Upper lobe of left lung (tissue), 6 donors: ENCODE measurements around the gene SCAMP2. TPM values are rescaled to one million over a fixed set of nuclear protein-coding genes. Genes with fewer than 3 reads are reported as not detected.

ENCODE experiments used
- ATAC-seq, 2 donors: fragments of 200-7000 bp; cut with Tn5 transposase; one replicate each; pipeline ENCODE4 v1.9.1; 2022; ENCODE audit warnings: mild to moderate bottlenecking in 2 of 2, moderate library complexity in 2 of 2; ENCODE audit not compliant: low FRiP score in 2 of 2
- DNase-seq, 2 donors: peaks; one replicate each; pipeline ENCODE4 v3.0.0-alpha.2; 2019 to 2020
- H3K27ac ChIP-seq, 4 donors: fragments of 200-600 bp; sonication (generic); one replicate each; pipeline ENCODE4 v1.5.1; 2016 to 2019
- H3K27me3 ChIP-seq, 4 donors: fragments of 200-600 bp; sonication (generic); one replicate each; pipeline ENCODE4 v1.5.1; 2017 to 2019
- H3K36me3 ChIP-seq, 4 donors: fragments of 200-600 bp; sonication (generic); one replicate each; pipeline ENCODE4 v1.5.1; 2016 to 2019
- H3K4me1 ChIP-seq, 4 donors: fragments of 200-600 bp; sonication (generic); one replicate each; pipeline ENCODE4 v1.5.1; 2018 to 2019
- H3K4me3 ChIP-seq, 4 donors: fragments of 200-600 bp; sonication (generic); one replicate each; pipeline ENCODE4 v1.5.1; 2017 to 2019; ENCODE audit warnings: mild to moderate bottlenecking in 2 of 4, moderate library complexity in 1 of 4
- H3K9me3 ChIP-seq, 4 donors: fragments of 200-600 bp; sonication (generic); one replicate each; pipeline ENCODE4 v1.5.1; 2018 to 2019
- EP300 ChIP-seq, 4 donors: sonication (generic); formaldehyde crosslinking; IDR thresholded peaks; one replicate each; pipeline ENCODE4 v1.5.1; 2017; ENCODE audit warnings: antibody characterized with exemption in 4 of 4, control low read depth in 2 of 4
- POLR2A ChIP-seq, 4 donors: fragments of 450-650 bp; IDR thresholded peaks; one replicate each; pipeline ENCODE4 v1.5.1; 2016 to 2017; ENCODE audit warnings: antibody characterized with exemption in 4 of 4, mild to moderate bottlenecking in 2 of 4
- POLR2AphosphoS5 ChIP-seq, 2 donors: sonication (generic); formaldehyde crosslinking; IDR thresholded peaks; one replicate each; pipeline ENCODE4 v1.5.1; 2017; ENCODE audit warnings: antibody characterized with exemption in 2 of 2
- WGBS, 2 donors: methylation state at CpG; one replicate each; pipeline ENCODE4 v1.1.5; 2017 to 2018; 5-methylcytosine and 5-hydroxymethylcytosine counted together
- total RNA-seq, 6 donors: library from RNA; depleted of rRNA in 4 of 6; stranded (reverse); fragments of >200 nt in 4 of 6; gene quantifications; one replicate each; pipeline versions ENCODE4 v1.1.0 to v1.2.1, GENCODE V29; 2016 to 2021
- TF ChIP-seq, protein P1 (sequence below), 6 experiments: fragments of 450-650 bp in 4 of 6; fragments of 200-600 bp in 2 of 6; sonication (generic) in 2 of 6; IDR thresholded peaks; one replicate each; pipeline ENCODE4 v1.5.1; 2016 to 2019; ENCODE audit warnings: antibody characterized with exemption in 6 of 6
- donor health status: DM: no; HTN: no; CAD: no; lungs with moderate emphysema.
- donor health status: DM: no; HTN: yes; CAD: no; lungs with severe emphysema.

SCAMP2 gene
- total RNA-seq, 6 donors from 2014 or later: 82.8 to 155 (median 130) TPM

DNA sequence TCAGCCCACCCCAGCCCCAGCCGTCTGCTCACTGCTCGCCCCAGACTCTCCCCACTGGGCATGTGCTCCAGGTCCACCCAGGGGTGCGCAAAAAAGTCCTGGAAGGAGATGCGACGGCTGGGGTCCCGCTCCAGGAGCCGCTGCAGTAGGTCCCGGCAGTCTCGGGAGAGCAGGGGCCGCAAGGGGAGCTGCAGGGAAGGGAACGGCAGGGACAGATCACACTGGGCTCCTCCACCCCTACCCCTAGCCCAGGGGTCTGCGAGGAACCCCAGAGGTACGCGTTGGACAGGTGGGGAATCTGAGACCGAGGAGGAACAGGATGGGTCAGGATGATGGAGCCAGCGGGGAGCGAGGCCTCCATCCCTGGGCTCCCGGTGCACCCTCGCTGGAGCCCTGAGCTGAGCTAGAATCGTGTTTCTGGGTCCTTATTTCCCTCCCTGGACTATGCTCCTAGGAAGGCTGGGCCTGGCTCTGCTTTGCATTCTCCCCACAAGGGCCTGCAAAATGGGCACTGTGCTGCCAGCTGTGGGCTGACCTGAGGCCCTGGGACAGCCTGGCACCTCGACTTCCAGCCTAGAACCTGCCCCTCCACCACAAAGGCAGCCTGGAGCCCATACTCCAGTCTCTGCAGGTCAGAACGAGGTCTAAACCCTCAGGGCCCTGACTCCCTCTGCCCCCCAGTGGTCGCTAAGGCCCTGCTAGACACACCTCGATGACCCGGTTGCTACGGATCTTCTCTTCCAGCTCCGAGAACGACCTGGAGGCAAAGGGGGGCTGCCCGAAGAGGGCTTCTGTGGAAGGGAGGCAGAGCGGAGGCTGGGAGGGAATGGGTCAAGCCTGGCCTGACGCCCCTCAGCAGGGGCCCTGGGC is 33.4 kb downstream of the SCAMP2 start:
- ATAC-seq (no peak), DNase-seq (peak in 1 of 2 donors; percentile 76)
- H3K4me1 ChIP-seq: peaks cover 11 to 36% (median 20%) of the 10 kb centered on the region in 4 donors
- no peak overlapping the region for H3K27ac ChIP-seq
- WGBS, 2 donors: 90 to 100% methylated on average over 12 to 30 of the region's 31 CpGs
- H3K4me3 ChIP-seq: no peak overlapping the region
- no peaks in the 10 kb centered on the region for H3K27me3 ChIP-seq
- H3K36me3 ChIP-seq: peaks cover 0 to 54% (median 37%) of the 10 kb centered on the region in 4 donors
- no peaks in the 10 kb centered on the region for H3K9me3 ChIP-seq
- TF ChIP-seq, protein P1, sequence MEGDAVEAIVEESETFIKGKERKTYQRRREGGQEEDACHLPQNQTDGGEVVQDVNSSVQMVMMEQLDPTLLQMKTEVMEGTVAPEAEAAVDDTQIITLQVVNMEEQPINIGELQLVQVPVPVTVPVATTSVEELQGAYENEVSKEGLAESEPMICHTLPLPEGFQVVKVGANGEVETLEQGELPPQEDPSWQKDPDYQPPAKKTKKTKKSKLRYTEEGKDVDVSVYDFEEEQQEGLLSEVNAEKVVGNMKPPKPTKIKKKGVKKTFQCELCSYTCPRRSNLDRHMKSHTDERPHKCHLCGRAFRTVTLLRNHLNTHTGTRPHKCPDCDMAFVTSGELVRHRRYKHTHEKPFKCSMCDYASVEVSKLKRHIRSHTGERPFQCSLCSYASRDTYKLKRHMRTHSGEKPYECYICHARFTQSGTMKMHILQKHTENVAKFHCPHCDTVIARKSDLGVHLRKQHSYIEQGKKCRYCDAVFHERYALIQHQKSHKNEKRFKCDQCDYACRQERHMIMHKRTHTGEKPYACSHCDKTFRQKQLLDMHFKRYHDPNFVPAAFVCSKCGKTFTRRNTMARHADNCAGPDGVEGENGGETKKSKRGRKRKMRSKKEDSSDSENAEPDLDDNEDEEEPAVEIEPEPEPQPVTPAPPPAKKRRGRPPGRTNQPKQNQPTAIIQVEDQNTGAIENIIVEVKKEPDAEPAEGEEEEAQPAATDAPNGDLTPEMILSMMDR (IDR thresholded peaks at IDR 0.05): no peak
- no peak for TF ChIP-seq POLR2AphosphoS5 (IDR thresholded peaks at IDR 0.05)
- TF ChIP-seq EP300 (IDR thresholded peaks at IDR 0.05): no peak
- no peak for TF ChIP-seq POLR2A (IDR thresholded peaks at IDR 0.05)

DNA sequence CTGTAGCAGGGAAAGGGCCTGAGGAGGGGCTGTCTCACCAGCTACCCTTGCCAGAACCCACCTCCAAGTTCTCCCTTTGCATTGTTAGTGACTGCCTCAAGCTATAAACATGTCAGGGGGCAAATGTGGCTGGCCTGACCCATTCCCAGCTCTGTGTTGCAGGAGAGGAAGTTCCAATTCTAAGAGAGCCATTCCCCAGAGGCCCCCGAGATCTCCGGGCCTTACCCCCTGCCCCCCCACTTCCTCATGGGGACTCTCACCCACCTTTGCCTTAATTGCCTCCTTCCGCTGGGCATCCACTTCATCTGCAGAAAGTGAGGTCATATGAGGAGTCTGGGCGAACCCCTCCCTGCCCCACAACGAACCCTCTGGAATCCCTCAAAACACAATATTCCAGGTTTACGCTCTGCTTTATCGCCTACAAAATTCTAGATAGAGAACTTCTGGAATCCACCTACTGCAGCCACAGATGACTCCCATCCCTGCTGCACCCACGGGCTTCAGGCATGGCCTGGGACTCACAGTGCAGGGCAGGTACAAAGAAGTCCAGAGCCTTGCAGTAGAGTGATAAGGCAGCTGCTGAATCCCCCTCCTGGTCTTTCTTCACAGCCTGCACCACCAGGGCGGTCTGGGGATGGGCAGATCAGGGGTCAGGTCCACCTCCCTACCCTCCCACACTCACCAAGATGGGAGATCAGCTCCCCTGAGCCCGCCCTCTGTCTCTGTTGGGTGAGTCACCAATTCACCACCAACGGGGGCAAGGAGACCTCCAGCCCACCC is 34.2 kb downstream of the SCAMP2 start:
- H3K4me1 ChIP-seq: peaks cover 11 to 28% (median 18%) of the 10 kb centered on the region in 4 donors
- whole genome bisulfite sequencing, 2 donors: 90% methylated on average over 11 of the region's 11 CpGs
- peaks cover 0 to 53% (median 37%) of the 10 kb centered on the region in 4 donors for H3K36me3 ChIP-seq
- ATAC-seq (no peak), DNase-seq (no peak)
- no peak overlapping the region for H3K4me3 ChIP-seq
- H3K27ac ChIP-seq: no peak overlapping the region
- TF ChIP-seq POLR2AphosphoS5 (IDR thresholded peaks at IDR 0.05): no peak
- no peak for TF ChIP-seq POLR2A (IDR thresholded peaks at IDR 0.05)
- TF ChIP-seq, protein P1 (IDR thresholded peaks at IDR 0.05): no peak
- TF ChIP-seq EP300 (IDR thresholded peaks at IDR 0.05): no peak
- no peaks in the 10 kb centered on the region for H3K27me3 ChIP-seq
- H3K9me3 ChIP-seq: no peaks in the 10 kb centered on the region

DNA sequence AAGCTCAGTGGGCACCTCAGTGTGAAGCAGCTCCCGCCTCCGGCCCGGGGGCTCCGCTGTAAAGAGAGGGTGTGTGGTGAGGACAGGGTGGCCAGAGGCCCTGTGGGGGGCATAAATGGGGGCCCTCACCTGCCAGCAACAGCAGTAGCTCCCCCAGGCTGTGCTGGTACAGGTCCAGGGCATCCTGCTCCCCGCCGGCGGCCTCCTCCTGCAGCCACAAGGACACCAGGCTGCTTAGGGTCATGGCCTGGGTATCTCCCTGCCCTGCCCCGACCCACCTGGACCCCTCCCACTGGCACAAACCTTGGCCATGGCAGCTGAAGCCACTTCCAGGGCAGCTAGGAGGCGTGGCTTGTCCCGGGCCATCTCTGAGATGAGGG is 35.0 kb downstream of the SCAMP2 start:
- Histone ChIP-seq H3K36me3 (peaks cover 0 to 53% (median 37%) of the 10 kb centered on the region in 4 donors), H3K27ac (no peak overlapping the region), H3K4me1 (peaks cover 5 to 20% (median 11%) of the 10 kb centered on the region in 4 donors), H3K9me3 (no peaks in the 10 kb centered on the region), H3K4me3 (no peak overlapping the region), H3K27me3 (no peaks in the 10 kb centered on the region)
- DNase-seq (peak in 1 of 2 donors; percentile 73), ATAC-seq (no peak)
- TF ChIP-seq EP300 (IDR thresholded peaks at IDR 0.05) (no peak), POLR2A (IDR thresholded peaks at IDR 0.05) (no peak), POLR2AphosphoS5 (IDR thresholded peaks at IDR 0.05) (no peak)
- TF ChIP-seq, protein P1 (IDR thresholded peaks at IDR 0.05): no peak
- WGBS, 2 donors: 96% methylated on average over 9 of the region's 10 CpGs; no CpG with 5 or more reads in 1 of the 2 donors

DNA sequence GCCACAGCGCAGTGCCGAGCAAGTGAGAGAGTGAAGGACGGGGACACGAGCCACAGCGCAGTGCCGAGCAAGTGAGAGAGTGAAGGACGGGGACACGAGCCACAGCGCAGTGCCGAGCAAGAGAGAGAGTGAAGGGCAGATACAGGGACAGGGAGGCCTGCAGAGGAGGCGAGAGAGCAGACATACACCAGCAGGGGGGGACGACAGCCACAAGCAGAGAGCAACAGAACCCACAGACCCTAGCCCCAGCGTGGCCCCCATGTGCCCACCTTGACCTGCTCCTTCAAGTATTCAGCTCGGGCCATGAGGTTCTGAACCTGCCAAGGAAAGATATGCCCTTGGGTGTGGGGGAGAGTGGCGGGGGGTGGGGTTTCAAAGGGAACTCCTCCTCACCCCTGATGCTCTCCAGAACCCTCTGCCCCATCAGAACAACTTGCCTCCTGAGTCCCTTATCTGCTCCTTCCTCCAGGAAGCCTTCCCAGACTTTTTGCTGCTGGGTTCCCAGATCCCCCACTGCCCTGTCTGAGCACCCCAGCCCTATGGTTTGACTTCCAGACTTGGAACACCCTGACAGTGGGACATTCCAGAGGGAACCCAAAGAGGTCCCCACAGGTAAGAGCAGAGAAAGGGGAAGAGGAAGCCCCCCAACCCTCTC is 35.6 kb downstream of the SCAMP2 start:
- peaks cover 5 to 18% (median 11%) of the 10 kb centered on the region in 4 donors for H3K4me1 ChIP-seq
- H3K36me3 ChIP-seq: peaks cover 0 to 53% (median 37%) of the 10 kb centered on the region in 4 donors
- H3K4me3 ChIP-seq: no peak overlapping the region
- WGBS, 2 donors: 84 to 86% methylated on average over 13 to 15 of the region's 15 CpGs
- ATAC-seq (no peak), DNase-seq (no peak)
- no peak overlapping the region for H3K27ac ChIP-seq
- H3K27me3 ChIP-seq: no peaks in the 10 kb centered on the region
- TF ChIP-seq, protein P1 (IDR thresholded peaks at IDR 0.05): no peak
- TF ChIP-seq POLR2A (IDR thresholded peaks at IDR 0.05): no peak
- no peak for TF ChIP-seq EP300 (IDR thresholded peaks at IDR 0.05)
- no peak for TF ChIP-seq POLR2AphosphoS5 (IDR thresholded peaks at IDR 0.05)
- H3K9me3 ChIP-seq: no peaks in the 10 kb centered on the region
